HPDE6-E6E7 (cell line): ENCODE measurements around the gene MYO1D.
A peak's percentile ranks its signal among the peaks of the same experiment; 100 is the strongest.

Experiments used
- DNase-seq: peaks from one replicate; pipeline ENCODE4 v3.0.0; 2011; ENCODE audit warnings: missing footprints; ENCODE audit errors: extremely low spot score

Gene MYO1D

DNA sequence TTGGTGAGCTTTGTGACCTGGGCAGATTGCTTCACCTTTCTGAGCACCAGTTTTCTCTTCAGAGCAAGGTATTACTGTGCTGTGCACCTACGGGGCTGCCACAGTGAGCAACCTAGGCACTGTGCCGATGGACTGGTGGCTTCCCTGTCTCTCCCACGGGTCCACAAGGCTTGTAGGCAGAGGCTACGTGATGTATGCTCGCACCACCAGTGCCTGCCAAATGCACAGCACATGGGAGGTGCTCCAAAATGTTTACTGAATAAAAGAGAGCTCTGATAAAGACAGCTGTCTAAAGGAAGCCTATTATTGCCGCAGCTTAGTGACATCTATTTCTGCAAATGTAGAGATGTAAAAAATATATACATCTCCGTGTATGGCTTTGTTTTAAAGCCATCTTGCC is 251.0 kb downstream of the MYO1D start:
- DNase-seq = no peak

DNA sequence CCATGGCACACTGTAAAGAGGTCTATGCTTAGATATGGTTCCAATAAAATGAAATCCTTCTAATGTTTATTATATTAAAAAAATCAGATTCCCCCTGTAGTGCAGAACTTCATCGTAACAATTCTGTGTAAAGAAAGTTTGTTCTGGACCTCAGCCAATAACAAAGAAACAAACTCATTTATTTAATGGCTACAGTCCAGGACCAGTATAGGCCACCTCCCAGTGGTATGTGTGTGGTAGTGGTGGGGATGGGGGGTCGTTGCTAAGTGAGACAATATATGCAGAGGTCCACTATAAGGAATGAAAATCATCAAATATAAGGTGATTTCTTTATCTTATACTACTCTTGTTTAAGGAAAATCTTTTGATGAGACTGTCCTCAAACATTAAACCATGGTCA is 253.7 kb downstream of the MYO1D start:
- no peak for DNase-seq

DNA sequence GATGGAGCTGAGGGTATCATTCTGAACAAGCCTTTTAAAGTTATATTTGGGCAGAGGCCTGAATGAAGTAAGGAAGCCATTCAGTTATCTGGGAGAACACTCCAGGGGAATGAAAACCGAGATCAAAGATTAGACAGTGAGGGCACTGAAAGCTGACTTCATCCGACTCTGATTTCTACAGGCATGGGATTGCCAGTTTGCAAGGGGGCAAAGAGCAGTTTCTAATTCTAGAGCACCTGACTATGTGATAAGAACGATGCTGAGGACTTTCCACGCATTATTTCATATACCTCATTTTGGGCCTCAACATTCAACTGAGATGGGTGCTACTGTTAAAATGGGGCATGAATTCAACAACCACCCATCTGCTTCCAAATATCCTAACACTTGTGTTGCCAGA is 254.4 kb downstream of the MYO1D start:
- DNase-seq = no peak

DNA sequence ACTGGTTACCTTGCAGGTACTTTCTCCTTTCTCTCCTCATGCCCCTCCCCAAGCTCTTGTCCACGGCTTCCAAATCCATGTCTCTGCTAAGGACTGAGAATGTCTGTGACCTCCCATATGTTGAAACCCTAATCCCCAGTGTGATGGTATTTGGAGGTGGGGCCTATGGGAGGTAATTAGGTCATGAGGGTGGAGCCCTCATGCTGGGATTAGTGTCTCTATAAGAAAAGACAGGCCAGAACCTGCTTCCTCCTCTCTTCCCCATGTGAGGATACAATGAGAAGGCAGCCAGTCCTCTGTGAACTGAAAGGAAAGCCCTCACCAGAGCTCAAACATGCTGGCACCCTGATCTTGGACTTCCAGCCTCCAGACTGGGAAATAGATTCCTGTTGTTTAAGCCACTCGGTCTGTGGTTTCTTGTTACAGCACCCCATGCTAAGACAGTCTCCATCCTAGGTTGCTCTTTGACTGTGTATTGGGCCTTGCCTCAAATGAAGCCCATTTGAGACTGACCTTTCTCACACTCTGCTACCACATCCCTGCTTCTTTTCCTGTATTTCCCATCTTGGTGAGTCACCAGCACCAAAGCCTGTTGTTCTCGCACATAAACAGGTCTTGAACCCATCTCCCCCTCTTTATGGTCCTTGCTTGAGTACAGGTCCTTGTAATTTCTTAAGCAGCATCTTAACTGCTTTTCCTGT is 255.2 kb downstream of the MYO1D start:
- DNase-seq = peak; percentile 33

DNA sequence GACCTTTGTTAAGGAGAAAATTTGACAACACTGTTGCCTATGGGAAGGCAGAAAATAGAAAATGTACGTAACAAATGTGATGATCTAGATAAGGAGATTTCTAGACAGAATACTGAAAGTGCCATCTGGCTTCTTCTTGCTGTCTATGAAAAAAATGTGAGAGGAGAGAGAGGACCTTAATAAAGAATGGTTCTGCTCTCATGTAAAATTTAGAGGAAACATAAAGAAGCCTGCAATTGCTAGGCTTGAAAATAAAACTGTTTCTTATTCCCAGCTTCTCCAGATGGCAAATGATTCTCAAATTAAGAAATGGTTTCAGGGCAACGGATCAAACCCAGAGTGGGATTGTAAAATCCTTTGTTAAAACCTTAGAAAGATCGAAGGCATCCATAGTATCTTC is 261.6 kb downstream of the MYO1D start:
- no peak for DNase-seq

DNA sequence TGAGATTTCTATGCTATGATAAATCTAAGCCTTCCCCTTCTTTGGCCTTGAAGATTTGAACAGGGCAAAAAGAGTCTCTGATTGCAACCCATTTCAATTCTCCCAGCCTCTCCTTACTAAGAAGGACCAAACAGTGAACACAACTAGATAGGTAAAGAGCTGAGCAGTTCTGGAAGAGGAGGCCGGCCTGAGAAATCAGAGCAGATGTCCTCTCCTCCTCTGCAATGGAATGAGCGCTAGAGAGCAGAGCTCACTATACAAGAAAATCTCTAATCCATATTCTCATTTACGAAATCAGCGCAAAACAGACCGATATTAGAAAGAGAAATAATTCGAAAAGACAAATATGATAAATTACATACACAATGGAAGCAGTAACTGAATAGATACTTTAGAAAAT is 266.0 kb downstream of the MYO1D start:
- no peak for DNase-seq

DNA sequence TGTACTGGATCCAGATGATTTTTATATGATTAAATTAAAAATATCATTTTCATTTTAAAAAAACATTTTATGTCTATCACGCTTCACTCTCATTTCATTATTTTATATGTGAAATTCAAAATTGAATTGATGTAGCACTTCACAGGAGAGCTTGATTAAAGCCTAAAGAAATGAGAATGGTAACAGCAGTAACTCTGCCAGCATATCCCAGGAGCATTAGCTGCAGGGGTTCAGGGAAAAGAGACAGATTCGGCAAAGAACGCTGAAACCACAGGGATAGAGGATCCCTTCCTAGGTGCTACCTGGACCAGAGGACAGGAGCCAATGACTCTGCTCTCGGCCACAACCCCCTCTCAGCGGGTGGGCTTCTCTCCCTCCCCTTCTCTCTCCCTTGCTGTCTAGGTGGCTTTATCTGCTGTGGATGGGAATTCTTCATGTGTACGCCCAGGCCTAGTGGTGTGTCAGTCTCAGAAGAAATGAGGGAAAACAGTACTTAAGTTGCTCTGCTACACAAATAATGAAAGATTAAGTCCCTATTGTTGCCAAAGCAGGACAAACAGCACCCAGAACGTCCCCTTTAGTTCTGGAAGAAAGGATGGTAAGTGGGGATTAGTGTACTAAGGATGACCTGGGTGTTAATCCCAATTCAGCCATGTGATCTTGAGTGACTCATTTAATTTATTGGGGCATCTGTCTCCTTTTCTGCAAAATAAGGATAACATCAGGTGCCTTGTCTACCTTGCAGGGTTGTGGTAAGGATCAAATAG is 266.9 kb downstream of the MYO1D start:
- no peak for DNase-seq

DNA sequence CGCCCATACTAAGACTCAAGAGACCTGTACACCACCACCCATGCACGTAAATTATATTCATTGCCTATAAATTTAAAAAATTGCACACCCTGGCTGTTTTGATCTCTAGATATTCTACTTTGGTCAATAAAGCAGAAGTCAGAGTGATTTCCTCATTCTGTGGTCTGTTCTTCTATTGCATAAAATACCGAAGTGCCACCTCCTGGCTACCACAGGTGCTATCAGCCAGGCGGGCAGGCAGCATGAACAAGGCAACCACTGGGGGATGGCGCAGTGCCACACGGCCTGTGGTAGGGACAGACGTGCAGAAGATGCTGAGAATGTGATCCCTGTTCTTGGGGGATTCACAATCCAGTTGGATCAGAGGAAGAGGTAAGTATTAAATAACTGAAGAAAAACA is 267.8 kb downstream of the MYO1D start:
- peak; percentile 57 for DNase-seq

DNA sequence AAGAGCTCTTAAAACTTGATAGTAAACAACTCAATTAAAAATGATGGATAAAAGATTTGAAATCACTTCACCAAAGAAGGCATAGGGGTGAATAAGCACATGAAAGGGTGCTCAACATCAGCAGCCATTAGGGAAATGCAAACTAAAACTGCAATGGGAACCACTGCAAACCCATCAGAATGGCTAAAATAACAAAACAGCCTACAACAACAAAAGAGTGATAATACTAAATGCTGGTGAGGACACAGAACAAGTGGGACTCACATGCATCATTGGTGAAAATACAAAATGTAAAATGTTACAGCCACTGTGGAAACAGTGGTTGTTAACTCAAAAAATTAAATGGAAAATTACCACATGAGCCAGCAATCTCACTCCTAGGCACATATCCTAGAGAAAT is 268.7 kb downstream of the MYO1D start:
- no peak for DNase-seq

DNA sequence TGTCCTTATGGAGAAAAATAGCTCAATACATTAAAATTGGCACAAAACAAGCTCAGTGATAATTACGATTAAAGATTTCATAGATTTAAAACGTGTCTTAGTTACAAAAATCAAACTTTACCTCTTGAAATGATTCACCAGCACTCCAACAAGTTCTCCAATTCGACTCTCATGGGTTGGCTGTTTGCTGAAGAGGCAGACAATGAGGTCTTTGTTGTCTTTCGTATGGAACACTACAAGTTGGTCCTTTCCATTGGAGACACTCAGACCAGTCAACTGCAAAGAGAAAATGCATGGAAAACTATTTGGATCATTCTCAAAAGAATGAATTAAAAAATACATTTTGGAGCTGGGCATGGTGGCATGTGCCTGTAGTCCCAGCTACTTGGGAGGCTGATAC is 272.0 kb downstream of the MYO1D start:
- no peak for DNase-seq

DNA sequence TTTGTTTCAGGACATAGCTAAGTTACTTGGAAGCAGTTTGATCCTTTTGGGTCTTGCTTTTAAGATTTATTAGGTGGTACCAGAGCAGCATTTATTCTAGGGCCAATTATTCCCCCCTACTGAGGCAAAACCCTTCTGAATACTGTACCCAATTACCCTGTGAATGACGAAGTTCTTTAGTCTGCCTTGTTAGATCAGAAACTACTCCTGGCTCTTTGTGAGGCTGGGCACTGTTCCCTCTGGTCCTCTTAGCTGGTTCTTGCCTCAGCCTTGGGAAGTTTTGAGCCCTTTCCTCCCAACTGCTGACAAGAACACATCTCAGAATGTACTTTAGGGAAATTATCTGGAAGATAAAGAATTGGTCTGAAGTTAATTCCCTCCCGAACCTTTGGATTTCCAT is 274.5 kb downstream of the MYO1D start:
- DNase-seq = no peak

DNA sequence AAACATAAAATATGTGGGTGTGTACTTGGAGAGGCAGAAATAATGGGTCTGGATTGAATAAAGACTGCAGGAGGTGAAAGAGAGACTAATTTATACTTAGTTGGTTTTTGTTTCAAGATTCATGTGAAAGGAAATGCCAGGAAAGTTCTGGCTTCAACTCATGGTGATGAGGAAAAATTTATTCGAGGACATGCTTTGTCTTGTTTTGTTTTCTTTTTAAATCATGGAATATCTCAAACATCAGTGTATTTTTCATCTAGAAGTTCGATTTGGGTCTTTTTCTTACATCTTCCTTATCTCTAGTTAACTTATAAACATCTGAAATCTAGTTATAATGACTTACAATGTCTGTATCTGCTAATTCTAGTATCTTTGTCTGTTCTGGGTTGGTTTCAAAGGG is 275.1 kb downstream of the MYO1D start:
- no peak for DNase-seq

DNA sequence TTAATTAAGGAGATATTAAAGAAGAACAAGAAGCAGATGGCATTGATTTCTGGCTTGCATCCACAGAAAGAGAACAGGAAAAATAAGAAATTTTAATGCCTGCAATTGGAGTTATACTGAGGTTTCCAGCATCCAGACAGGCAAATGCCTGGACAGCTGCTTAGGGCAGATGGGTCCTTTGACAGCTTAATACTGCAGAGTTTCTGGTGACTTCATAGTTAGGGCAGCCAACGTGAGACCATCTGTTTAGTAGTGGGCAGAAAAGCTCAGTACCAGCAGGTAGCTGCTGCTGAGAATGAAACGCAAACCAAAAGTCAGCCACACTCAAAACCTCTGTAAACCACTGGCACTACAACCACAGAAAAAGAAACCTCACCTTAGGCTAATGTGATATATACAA is 280.3 kb downstream of the MYO1D start:
- no peak for DNase-seq

DNA sequence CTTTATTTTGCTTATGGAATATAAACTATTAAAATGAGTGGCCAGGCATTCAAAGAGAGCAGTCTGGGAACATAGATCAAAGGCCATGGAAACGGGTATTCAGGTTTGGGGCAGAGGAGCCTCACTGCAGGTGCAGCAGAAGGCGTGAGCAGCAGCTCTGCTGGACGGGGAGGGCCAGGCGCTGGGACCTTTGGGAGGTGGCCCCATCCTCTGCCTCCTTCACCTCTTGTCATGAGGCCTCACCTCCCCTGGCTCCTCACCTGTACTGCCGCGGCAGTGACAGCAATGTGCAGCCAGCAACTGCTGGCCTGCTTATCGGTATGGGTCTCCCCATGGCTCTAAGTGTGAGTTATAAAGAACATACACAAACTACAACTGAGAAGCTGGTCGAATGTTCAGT is 280.7 kb downstream of the MYO1D start:
- no peak for DNase-seq

DNA sequence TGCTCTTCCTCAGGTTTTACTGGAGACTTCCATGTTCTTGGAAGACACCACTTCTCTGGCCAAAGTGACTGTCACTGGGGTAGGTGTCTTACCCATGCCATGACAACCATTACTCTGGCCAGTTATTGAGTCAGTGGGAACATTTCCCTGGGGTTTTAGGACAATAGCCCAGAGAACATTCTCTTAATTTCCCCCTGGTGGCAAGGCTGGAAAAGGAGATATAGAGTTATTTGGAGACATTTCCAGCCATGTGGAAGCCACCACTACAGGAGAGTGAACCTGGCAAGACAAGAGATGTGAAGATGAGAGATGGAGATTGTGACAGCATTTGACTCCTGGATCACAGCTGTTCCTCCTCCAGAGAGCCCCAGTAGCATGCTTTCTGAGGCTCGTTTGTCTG is 283.9 kb downstream of the MYO1D start:
- no peak for DNase-seq

DNA sequence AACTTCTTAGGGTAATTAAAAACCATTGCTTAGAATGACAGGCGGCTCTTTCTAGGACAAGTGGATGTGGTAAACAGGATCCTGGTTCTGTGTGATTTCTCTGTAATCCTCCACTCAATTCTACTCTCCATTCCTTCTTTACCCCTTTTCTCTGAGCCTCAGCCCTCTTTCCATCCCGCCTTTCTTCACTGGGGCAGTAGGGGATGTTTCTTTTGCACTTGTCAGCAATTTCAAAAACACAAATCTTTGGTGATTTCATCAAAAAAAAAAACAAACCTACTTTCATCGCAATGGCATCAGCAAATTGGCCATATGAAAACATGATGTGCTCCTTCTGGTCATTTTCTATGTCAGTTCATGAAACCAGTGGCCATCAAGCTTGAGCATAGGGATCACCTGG is 285.5 kb downstream of the MYO1D start:
- DNase-seq = no peak

DNA sequence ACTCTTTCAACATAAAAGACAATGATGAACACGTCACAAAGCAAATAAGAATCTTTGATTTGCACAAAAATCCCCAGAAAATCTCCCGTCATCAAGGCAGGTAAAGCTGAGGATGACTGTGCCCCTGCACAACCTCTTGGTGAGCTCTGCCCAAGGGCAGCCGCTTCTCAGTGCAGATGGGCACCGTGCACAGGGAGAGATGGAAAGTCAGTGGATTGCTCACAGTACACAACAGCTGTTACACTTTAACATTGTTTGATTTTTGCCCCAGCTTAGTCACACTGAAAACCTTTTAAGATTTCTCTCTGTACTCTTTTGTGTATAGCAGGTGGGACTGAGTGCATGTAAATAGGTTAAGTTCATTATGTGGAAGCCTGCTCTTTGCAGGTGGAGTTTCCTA is 285.9 kb downstream of the MYO1D start:
- DNase-seq = no peak

DNA sequence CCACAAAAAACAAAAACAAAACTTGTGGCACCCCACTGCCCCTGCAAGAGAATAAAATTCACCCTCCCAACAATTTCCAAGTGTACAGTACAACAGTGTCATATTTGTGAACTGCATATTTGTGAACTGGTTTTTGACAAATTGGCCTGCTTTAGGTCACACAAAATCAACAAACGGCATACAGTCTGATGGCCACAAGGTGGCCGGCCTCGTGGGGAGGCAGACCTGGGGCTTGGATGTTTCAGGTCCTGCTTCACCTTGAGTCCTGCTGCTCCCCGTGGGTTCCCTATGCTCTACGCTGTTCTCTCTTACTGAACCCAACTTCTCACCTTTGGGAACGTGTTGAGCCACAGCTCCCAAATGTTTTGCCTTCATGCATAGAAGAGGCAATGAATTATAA is 287.9 kb downstream of the MYO1D start:
- no peak for DNase-seq

DNA sequence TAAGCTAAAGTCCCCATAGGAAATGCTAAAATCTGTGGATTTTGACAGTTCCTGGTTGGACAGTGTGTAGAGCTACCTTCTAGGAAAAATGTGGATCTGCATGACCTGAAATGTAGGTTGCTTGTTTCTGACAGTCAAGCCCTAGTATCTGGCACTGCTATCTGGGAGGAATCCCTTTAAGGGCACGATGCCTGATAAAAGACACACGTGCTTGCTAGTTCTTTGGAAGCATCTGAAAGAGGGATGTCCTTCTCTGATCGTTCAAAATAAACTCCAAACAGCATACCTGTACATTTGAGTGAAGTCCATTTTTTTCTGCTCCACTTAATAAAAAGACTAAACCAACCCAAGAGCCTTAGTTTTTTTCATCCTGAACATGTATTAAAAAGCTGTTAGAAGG is 288.8 kb downstream of the MYO1D start:
- DNase-seq = no peak

DNA sequence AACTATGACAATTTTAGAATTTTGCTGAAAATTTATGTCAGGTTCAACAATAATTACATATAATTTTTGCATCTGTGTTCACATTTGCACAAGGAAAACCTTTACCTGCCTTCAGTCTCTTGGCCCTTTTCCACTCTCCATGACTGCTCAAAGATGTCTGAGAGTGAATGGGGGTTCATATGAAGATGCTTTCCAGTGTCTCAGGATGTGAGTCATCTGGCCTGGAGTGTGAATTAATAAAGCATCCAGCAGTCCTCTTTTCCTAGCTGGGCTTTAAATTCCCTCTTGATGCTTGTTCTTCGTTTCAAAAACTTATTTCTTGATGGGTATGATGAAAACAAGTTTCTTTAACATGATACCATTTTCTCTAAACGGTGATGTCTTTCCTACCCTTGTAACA is 290.3 kb downstream of the MYO1D start:
- no peak for DNase-seq

DNA sequence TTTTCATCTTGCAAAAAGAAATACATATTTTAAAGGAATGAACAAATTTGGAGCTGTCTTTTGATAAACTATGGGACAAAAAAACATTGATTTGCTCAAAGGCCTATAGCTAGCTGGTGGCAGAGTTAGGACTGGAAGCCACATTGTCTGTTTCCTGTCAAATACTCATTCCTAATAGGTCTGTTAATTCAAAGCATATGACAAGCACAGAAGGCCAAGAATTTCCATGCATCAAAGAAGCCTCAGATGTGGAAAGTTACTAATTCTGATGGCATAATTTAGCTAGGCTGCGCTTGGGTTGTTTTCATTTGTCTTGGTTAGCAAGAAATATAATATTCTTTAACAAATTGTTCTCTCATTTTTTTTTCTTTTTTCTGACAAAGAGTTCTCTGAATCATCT is 292.1 kb downstream of the MYO1D start:
- no peak for DNase-seq

DNA sequence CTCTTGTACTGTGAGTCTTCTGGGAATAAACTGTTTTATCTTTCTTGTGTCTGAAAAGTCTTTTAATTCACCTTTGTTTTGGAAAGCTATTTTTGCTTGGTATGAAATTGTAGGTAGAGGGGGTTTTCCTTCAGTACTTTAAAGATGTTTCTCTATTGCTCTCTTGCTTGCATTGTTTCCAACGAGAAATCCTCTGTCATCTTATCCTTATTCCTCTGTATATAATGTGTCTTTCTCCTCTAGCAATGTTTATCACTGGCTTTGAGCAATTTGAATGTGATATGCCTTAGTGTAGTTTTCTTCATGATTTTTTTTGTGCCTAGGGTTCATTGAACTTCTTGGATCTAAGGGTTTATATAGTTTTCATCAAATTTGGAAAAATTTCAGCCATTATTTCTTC is 293.9 kb downstream of the MYO1D start:
- DNase-seq = no peak

DNA sequence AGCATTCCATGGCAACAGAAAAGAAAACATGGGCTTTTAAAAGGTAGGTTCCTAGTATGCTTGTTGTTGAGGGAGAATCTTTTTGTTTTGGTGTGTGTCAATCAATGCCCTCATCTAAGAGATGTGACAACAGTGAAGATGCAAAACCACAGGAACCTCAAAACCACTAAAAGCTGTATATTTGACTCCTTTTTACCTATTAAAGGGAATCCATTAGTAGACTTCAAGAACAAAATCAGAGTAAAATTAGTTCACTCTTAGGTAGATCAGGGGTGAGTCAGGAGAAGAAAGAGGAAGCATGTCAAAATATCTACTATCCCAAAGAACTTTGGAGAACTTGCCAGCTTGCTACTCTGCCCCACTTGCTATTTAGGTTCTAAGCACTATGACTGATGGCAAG is 301.1 kb downstream of the MYO1D start:
- DNase-seq = no peak

DNA sequence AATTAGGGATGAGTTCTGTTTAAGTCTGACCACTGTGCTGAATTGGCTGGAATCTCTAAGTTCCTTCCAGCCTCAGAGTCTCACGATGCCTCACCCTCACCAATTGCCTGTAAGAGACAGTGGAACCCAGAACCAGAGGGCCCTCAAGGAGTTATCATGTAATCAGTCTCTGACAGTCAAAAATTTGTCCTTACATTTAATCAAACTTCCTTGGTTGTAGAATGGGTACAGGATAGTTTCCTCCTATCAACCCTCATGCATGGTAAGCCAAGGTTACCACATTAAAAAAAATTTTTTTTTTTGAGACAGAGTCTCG is 306.9 kb downstream of the MYO1D start:
- DNase-seq = no peak
